ENCODE measurements around the gene MPHOSPH9.

The MPHOSPH9 gene

DNA sequence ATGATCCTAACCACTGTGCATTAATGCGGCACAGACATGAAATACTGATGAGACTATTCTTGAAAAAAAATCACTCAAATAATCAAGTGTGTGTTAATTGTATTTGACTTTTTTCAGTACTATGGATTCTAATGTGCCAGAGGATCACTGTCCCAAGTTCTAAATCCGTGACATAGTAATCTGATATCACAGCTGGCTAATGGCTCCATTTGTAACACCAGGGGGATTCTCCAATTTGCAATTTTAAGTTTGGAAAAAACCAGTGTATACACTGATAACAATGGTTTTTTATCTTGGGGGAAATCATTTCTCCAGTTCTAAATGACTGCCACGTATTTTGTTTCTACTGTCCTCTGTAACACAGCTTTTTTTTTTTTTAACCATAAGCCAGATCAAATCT, 33.0 kb downstream of the MPHOSPH9 start:
- ATAC-seq (ENCODE audit: insufficient read depth, low read depth) (no peak), DNase-seq (no peak)
- TF ChIP-seq CTCF (IDR thresholded peaks at IDR 0.05; ENCODE audit: borderline replicate concordance, extremely low read depth, low read length, poor library complexity, severe bottlenecking) (no peak), EZH2 (IDR thresholded peaks at IDR 0.05; ENCODE audit: borderline replicate concordance, low read depth, low read length, severe bottlenecking) (no peak)
- no peaks in the 10 kb centered on the region for H3K79me2 ChIP-seq (ENCODE audit: insufficient read depth, low read length)
- H3K27me3 ChIP-seq (ENCODE audit: insufficient read depth, low read length, poor library complexity), result no peaks in the 10 kb centered on the region
- H3K36me3 ChIP-seq (ENCODE audit: insufficient read depth, low read length), result peaks cover 82% of the 10 kb centered on the region
- no peak overlapping the region for H3K4me3 ChIP-seq (ENCODE audit: low read depth in 1 of 2, low read length in 2 of 2)
- no peaks in the 10 kb centered on the region for H3K4me1 ChIP-seq (ENCODE audit: insufficient read depth, low read length)
- H4K20me1 ChIP-seq (ENCODE audit: insufficient read depth, low read length), result no peaks in the 10 kb centered on the region
- no peak overlapping the region for H3K27ac ChIP-seq (ENCODE audit: low read length)
- H3K4me2 ChIP-seq (ENCODE audit: insufficient read depth, low read length), result no peak overlapping the region
- H3K9ac ChIP-seq (ENCODE audit: low read depth, low read length), result no peak overlapping the region
- H2AFZ ChIP-seq (ENCODE audit: low read depth, low read length), result no peak overlapping the region
- H3K9me3 ChIP-seq (ENCODE audit: insufficient read depth, low read length, severe bottlenecking), result no peaks in the 10 kb centered on the region

GRCh38 chr12:123187637-123188036, 45.3 kb downstream of the MPHOSPH9 start:
- no peak overlapping the region for H3K4me2 ChIP-seq (ENCODE audit: insufficient read depth, low read length)
- ATAC-seq (ENCODE audit: insufficient read depth, low read depth) (no peak), DNase-seq (no peak)
- no peak overlapping the region for H2AFZ ChIP-seq (ENCODE audit: low read depth, low read length)
- TF ChIP-seq EZH2 (IDR thresholded peaks at IDR 0.05; ENCODE audit: borderline replicate concordance, low read depth, low read length, severe bottlenecking) (no peak), CTCF (IDR thresholded peaks at IDR 0.05; ENCODE audit: borderline replicate concordance, extremely low read depth, low read length, poor library complexity, severe bottlenecking) (no peak)
- H3K9me3 ChIP-seq (ENCODE audit: insufficient read depth, low read length, severe bottlenecking), result no peaks in the 10 kb centered on the region
- H3K4me1 ChIP-seq (ENCODE audit: insufficient read depth, low read length), result no peaks in the 10 kb centered on the region
- no peaks in the 10 kb centered on the region for H4K20me1 ChIP-seq (ENCODE audit: insufficient read depth, low read length)
- no peak overlapping the region for H3K27ac ChIP-seq (ENCODE audit: low read length)
- H3K27me3 ChIP-seq (ENCODE audit: insufficient read depth, low read length, poor library complexity), result no peaks in the 10 kb centered on the region
- peaks cover 77% of the 10 kb centered on the region for H3K36me3 ChIP-seq (ENCODE audit: insufficient read depth, low read length)
- H3K9ac ChIP-seq (ENCODE audit: low read depth, low read length), result no peak overlapping the region
- H3K79me2 ChIP-seq (ENCODE audit: insufficient read depth, low read length), result no peaks in the 10 kb centered on the region
- H3K4me3 ChIP-seq (ENCODE audit: low read depth in 1 of 2, low read length in 2 of 2), result no peak overlapping the region

GRCh38 chr12:123180171-123180570, 52.8 kb downstream of the MPHOSPH9 start:
- Histone ChIP-seq H3K27ac (ENCODE audit: low read length) (no peak overlapping the region), H3K9me3 (ENCODE audit: insufficient read depth, low read length, severe bottlenecking) (no peaks in the 10 kb centered on the region), H3K9ac (ENCODE audit: low read depth, low read length) (no peak overlapping the region), H3K79me2 (ENCODE audit: insufficient read depth, low read length) (no peaks in the 10 kb centered on the region), H3K27me3 (ENCODE audit: insufficient read depth, low read length, poor library complexity) (no peaks in the 10 kb centered on the region), H3K36me3 (ENCODE audit: insufficient read depth, low read length) (peaks cover 76% of the 10 kb centered on the region), H3K4me2 (ENCODE audit: insufficient read depth, low read length) (no peak overlapping the region), H2AFZ (ENCODE audit: low read depth, low read length) (no peak overlapping the region), H3K4me3 (ENCODE audit: low read depth in 1 of 2, low read length in 2 of 2) (no peak overlapping the region), H4K20me1 (ENCODE audit: insufficient read depth, low read length) (no peaks in the 10 kb centered on the region), H3K4me1 (ENCODE audit: insufficient read depth, low read length) (no peaks in the 10 kb centered on the region)
- ATAC-seq (ENCODE audit: insufficient read depth, low read depth) (no peak), DNase-seq (no peak)
- no peak for TF ChIP-seq CTCF (IDR thresholded peaks at IDR 0.05; ENCODE audit: borderline replicate concordance, extremely low read depth, low read length, poor library complexity, severe bottlenecking)
- no peak for TF ChIP-seq EZH2 (IDR thresholded peaks at IDR 0.05; ENCODE audit: borderline replicate concordance, low read depth, low read length, severe bottlenecking)

DNA sequence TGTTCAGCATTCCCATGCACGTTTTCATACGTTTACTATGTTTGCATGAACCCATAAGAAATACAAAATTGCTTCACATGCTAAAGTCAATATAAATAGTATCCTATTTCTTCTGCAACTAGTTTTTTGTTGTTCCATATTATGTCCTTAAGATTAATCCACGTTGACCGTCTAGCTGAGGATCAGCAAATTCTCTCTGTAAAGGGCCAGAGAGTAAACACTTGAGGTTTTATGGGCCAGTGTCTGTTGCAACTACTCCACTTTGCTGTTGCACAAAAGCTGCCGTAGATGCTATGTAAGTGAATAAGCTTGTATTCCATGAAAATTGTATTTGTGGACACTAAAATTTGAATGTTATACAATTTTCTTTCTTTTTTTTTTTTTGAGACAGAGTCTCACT, 61.0 kb downstream of the MPHOSPH9 start:
- Histone ChIP-seq H3K27ac (ENCODE audit: low read length) (no peak overlapping the region), H3K4me1 (ENCODE audit: insufficient read depth, low read length) (no peaks in the 10 kb centered on the region), H3K9ac (ENCODE audit: low read depth, low read length) (no peak overlapping the region), H3K4me2 (ENCODE audit: insufficient read depth, low read length) (no peak overlapping the region), H3K27me3 (ENCODE audit: insufficient read depth, low read length, poor library complexity) (no peaks in the 10 kb centered on the region), H3K9me3 (ENCODE audit: insufficient read depth, low read length, severe bottlenecking) (no peaks in the 10 kb centered on the region), H3K4me3 (ENCODE audit: low read depth in 1 of 2, low read length in 2 of 2) (no peak overlapping the region), H3K36me3 (ENCODE audit: insufficient read depth, low read length) (peaks cover 65% of the 10 kb centered on the region), H3K79me2 (ENCODE audit: insufficient read depth, low read length) (no peaks in the 10 kb centered on the region), H4K20me1 (ENCODE audit: insufficient read depth, low read length) (no peaks in the 10 kb centered on the region), H2AFZ (ENCODE audit: low read depth, low read length) (no peak overlapping the region)
- DNase-seq (no peak), ATAC-seq (ENCODE audit: insufficient read depth, low read depth) (no peak)
- TF ChIP-seq EZH2 (IDR thresholded peaks at IDR 0.05; ENCODE audit: borderline replicate concordance, low read depth, low read length, severe bottlenecking) (no peak), CTCF (IDR thresholded peaks at IDR 0.05; ENCODE audit: borderline replicate concordance, extremely low read depth, low read length, poor library complexity, severe bottlenecking) (no peak)

All from DND-41 (cell line).